Liver (tissue), 3 donors: ENCODE measurements around the gene TMEM63A.

Experiments
- CTCF ChIP-seq: fragments of 150-350 bp; IDR thresholded peaks from 2 replicates; pipeline ENCODE4 v1.5.1; 2017; ENCODE audit warnings: improper control_type of control experiment, low read depth, low read length; ENCODE audit not compliant: missing input control
- GABPA ChIP-seq, 2 donors: IDR thresholded peaks in 1 of 2; conservative IDR thresholded peaks in 1 of 2; 2 replicates each; pipeline ENCODE4 v1.6.1; 2016; ENCODE audit warnings: antibody characterized with exemption in 2 of 2, mild to moderate bottlenecking in 1 of 2, moderate library complexity in 1 of 2
- JUND ChIP-seq, 2 donors: IDR thresholded peaks; 2 replicates each; pipeline ENCODE4 v1.6.1; 2016; ENCODE audit warnings: antibody characterized with exemption in 2 of 2
- MAX ChIP-seq: IDR thresholded peaks from 2 replicates; pipeline ENCODE4 v1.6.1; 2016; ENCODE audit warnings: antibody characterized with exemption
- RAD21 ChIP-seq, 2 donors: IDR thresholded peaks; 2 replicates each; pipeline ENCODE4 v1.6.1; 2016; ENCODE audit warnings: antibody characterized with exemption in 2 of 2, mild to moderate bottlenecking in 2 of 2
- TAF1 ChIP-seq: conservative IDR thresholded peaks from 2 replicates; pipeline ENCODE4 v1.6.1; 2016; ENCODE audit warnings: antibody characterized with exemption, mild to moderate bottlenecking
- YY1 ChIP-seq: IDR thresholded peaks from 2 replicates; pipeline ENCODE4 v1.6.1; 2016; ENCODE audit warnings: antibody characterized with exemption, mild to moderate bottlenecking
- donor health status: healthy.
- donor health status: healthy.

- TF ChIP-seq RAD21 (IDR thresholded peaks at IDR 0.05) (no peak), CTCF (no peak), GABPA (IDR thresholded peaks at IDR 0.05 in 1 of 2, conservative IDR thresholded peaks at IDR 0.05 in 1 of 2) (no peak), MAX (no peak), YY1 (no peak), JUND (IDR thresholded peaks at IDR 0.05) (no peak), TAF1 (no peak)
Measured at GRCh38 chr1:225849925-225850324, 32.3 kb downstream of the TMEM63A start.
